ENCODE data around the gene SASH1.

The SASH1 gene

DNA sequence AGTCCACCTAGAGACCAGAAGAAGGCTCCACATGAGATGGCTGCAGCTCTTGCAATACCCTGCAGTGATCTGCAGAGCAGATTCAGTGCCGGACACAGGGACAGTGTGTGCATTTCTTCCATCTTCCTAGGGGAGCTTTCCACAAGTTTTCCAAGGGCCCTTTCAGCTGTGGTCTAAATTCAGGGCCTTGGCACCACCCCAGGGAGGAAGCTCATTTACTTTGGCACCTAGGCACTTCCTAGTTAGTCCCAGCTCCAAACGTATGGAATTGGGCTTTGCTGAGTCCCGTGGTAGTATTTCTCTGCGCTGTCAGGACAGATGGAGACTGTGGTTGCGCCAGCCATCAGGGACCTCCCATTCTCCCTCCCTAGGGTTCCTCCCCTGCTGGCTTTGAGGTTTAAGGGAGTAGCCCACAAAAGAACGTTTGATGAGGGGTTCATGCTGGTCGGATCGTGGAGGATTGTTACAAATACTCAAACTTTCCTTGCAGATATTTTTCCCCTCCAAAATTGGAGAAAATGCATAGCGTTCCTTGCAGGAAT is 221.9 kb downstream of the SASH1 start:
- no peaks in the 10 kb centered on the region for H3K27me3 ChIP-seq (ENCODE audit: low read length)
- no peaks in the 10 kb centered on the region for H3K79me2 ChIP-seq (ENCODE audit: insufficient read depth, low read length)
- no peaks in the 10 kb centered on the region for H3F3A ChIP-seq (ENCODE audit: insufficient read depth)
- no peak overlapping the region for H2AFZ ChIP-seq (ENCODE audit: low read depth, low read length, severe bottlenecking)
- no peak for TF ChIP-seq CTCF (IDR thresholded peaks at IDR 0.05; ENCODE audit: insufficient read depth, low read length, poor library complexity, severe bottlenecking)
- no peak for TF ChIP-seq EZH2phosphoT487 (conservative IDR thresholded peaks at IDR 0.05; ENCODE audit: low read length)
- no peak overlapping the region for H3K4me2 ChIP-seq (ENCODE audit: low read depth, low read length, poor library complexity, severe bottlenecking)
- H3K9me2 ChIP-seq (replicated peaks; ENCODE audit: insufficient read depth, low read length), result no peaks in the 10 kb centered on the region
- H3K27ac ChIP-seq (ENCODE audit: low read depth, low read length), result no peak overlapping the region
- no peaks in the 10 kb centered on the region for H3K9me3 ChIP-seq (ENCODE audit: insufficient read depth, low read length)
- H3K9ac ChIP-seq (ENCODE audit: low read length), result no peak overlapping the region
- H3K36me3 ChIP-seq (ENCODE audit: low read length), result no peaks in the 10 kb centered on the region
- no peaks in the 10 kb centered on the region for H4K20me1 ChIP-seq (ENCODE audit: low read depth, low read length)
- H3K4me3 ChIP-seq (ENCODE audit: insufficient read depth, low read length, poor library complexity, severe bottlenecking), result no peak overlapping the region

GRCh38 chr6:148565321-148565926 is 222.8 kb downstream of the SASH1 start:
- Histone ChIP-seq H3K4me2 (ENCODE audit: low read depth, low read length, poor library complexity, severe bottlenecking) (no peak overlapping the region), H3K4me3 (ENCODE audit: insufficient read depth, low read length, poor library complexity, severe bottlenecking) (no peak overlapping the region), H4K20me1 (ENCODE audit: low read depth, low read length) (no peaks in the 10 kb centered on the region), H3F3A (ENCODE audit: insufficient read depth) (no peaks in the 10 kb centered on the region), H3K79me2 (ENCODE audit: insufficient read depth, low read length) (no peaks in the 10 kb centered on the region), H3K9me3 (ENCODE audit: insufficient read depth, low read length) (no peaks in the 10 kb centered on the region), H3K27me3 (ENCODE audit: low read length) (no peaks in the 10 kb centered on the region), H3K27ac (ENCODE audit: low read depth, low read length) (no peak overlapping the region), H3K9me2 (replicated peaks; ENCODE audit: insufficient read depth, low read length) (no peaks in the 10 kb centered on the region), H3K9ac (ENCODE audit: low read length) (no peak overlapping the region), H3K36me3 (ENCODE audit: low read length) (no peaks in the 10 kb centered on the region), H2AFZ (ENCODE audit: low read depth, low read length, severe bottlenecking) (no peak overlapping the region)
- TF ChIP-seq CTCF (IDR thresholded peaks at IDR 0.05; ENCODE audit: insufficient read depth, low read length, poor library complexity, severe bottlenecking), result no peak
- TF ChIP-seq EZH2phosphoT487 (conservative IDR thresholded peaks at IDR 0.05; ENCODE audit: low read length), result no peak

GRCh38 chr6:148565930-148566663 is 223.5 kb downstream of the SASH1 start:
- Histone ChIP-seq H3K9me2 (replicated peaks; ENCODE audit: insufficient read depth, low read length) (no peaks in the 10 kb centered on the region), H3F3A (ENCODE audit: insufficient read depth) (no peaks in the 10 kb centered on the region), H3K4me2 (ENCODE audit: low read depth, low read length, poor library complexity, severe bottlenecking) (no peak overlapping the region), H2AFZ (ENCODE audit: low read depth, low read length, severe bottlenecking) (no peak overlapping the region), H3K79me2 (ENCODE audit: insufficient read depth, low read length) (no peaks in the 10 kb centered on the region), H3K27ac (ENCODE audit: low read depth, low read length) (no peak overlapping the region), H4K20me1 (ENCODE audit: low read depth, low read length) (no peaks in the 10 kb centered on the region), H3K9ac (ENCODE audit: low read length) (no peak overlapping the region), H3K9me3 (ENCODE audit: insufficient read depth, low read length) (no peaks in the 10 kb centered on the region), H3K27me3 (ENCODE audit: low read length) (no peaks in the 10 kb centered on the region), H3K36me3 (ENCODE audit: low read length) (no peaks in the 10 kb centered on the region), H3K4me3 (ENCODE audit: insufficient read depth, low read length, poor library complexity, severe bottlenecking) (no peak overlapping the region)
- TF ChIP-seq EZH2phosphoT487 (conservative IDR thresholded peaks at IDR 0.05; ENCODE audit: low read length), result no peak
- no peak for TF ChIP-seq CTCF (IDR thresholded peaks at IDR 0.05; ENCODE audit: insufficient read depth, low read length, poor library complexity, severe bottlenecking)

All from SU-DHL-6 (cell line).